GM19099 (cell line): Measurements from ENCODE around the gene TXNIP.

Source experiments
- POLR2A ChIP-seq: IDR thresholded peaks from 3 replicates; pipeline ENCODE4 v1.6.1; 2011; ENCODE audit warnings: low read depth; ENCODE audit not compliant: insufficient read length; ENCODE audit errors: extremely low read depth

The TXNIP gene

GRCh38 chr1:145980457-145980994, 15.9 kb downstream of the TXNIP start:
- no peak for TF ChIP-seq POLR2A

- no peak for TF ChIP-seq POLR2A
Observed at GRCh38 chr1:145979746-145980456, 16.5 kb downstream of the TXNIP start.

GRCh38 chr1:145978854-145979745, 17.3 kb downstream of the TXNIP start:
- no peak for TF ChIP-seq POLR2A

- no peak for TF ChIP-seq POLR2A
Observed at GRCh38 chr1:145978471-145978853, 17.9 kb downstream of the TXNIP start.

GRCh38 chr1:145977486-145978470, 18.6 kb downstream of the TXNIP start:
- TF ChIP-seq POLR2A: no peak

GRCh38 chr1:145977016-145977415, 19.4 kb downstream of the TXNIP start:
- TF ChIP-seq POLR2A: no peak

GRCh38 chr1:145975216-145975615, 21.2 kb downstream of the TXNIP start:
- no peak for TF ChIP-seq POLR2A

GRCh38 chr1:145974721-145975120, 21.7 kb downstream of the TXNIP start:
- TF ChIP-seq POLR2A: no peak

- TF ChIP-seq POLR2A: no peak
Observed at GRCh38 chr1:145972580-145972979, 23.8 kb downstream of the TXNIP start.

- TF ChIP-seq POLR2A: no peak
Observed at GRCh38 chr1:145967288-145967687, 29.1 kb downstream of the TXNIP start.

GRCh38 chr1:145965119-145965744, 31.1 kb downstream of the TXNIP start:
- no peak for TF ChIP-seq POLR2A

- peak; percentile 90 for TF ChIP-seq POLR2A
Observed at GRCh38 chr1:145964328-145965118, 31.9 kb downstream of the TXNIP start, which contains the start of the genes ANKRD34A and POLR3GL. TSS of gene ANKRD34A (minus strand) at chr1:145964575. CDS start at chr1:145961759, 2,816 bp downstream. TSS of gene POLR3GL (plus strand) at chr1:145964690. CDS start at chr1:145974866, 10,176 bp downstream.
